CD4-positive, CD25-positive, alpha-beta regulatory T cell (primary cell): ENCODE data around the gene LYST. TPM values are rescaled to one million over a fixed set of nuclear protein-coding genes. Genes with fewer than 3 reads are reported as not detected.
A peak's percentile ranks its signal among the peaks of the same experiment; 100 is the strongest.
"Not testable (repeated sequence)": the region's sequence is repeated elsewhere in the genome, so short reads cannot be mapped to it uniquely, and the experiment has no call there.

Experiments
- ATAC-seq, 2 donors: fragments of 150-1000 bp; cut with Tn5 transposase; one replicate each; pipeline ENCODE4 v1.10.0; 2021; ENCODE audit warnings: low read depth in 2 of 2, moderate number of reproducible peaks in 2 of 2, moderate library complexity in 1 of 2
- DNase-seq, 3 donors: peaks; one replicate each; pipeline versions ENCODE4 v3.0.0 to v3.0.0-alpha.2; 2012 to 2022; ENCODE audit warnings: mixed read lengths in 1 of 3
- H3K27ac ChIP-seq: one replicate; pipeline ENCODE4 v1.7.0; 2013; ENCODE audit warnings: mild to moderate bottlenecking, low read length; ENCODE audit not compliant: insufficient read depth, poor library complexity, severe bottlenecking
- H3K27me3 ChIP-seq: one replicate; pipeline ENCODE4 v1.7.0; 2013; ENCODE audit warnings: low read length; ENCODE audit not compliant: control insufficient read depth, insufficient read depth
- H3K36me3 ChIP-seq: one replicate; pipeline ENCODE4 v1.7.0; 2013; ENCODE audit warnings: mild to moderate bottlenecking, low read length, moderate library complexity; ENCODE audit not compliant: control insufficient read depth, insufficient read depth
- H3K4me1 ChIP-seq: 2 replicates; pipeline ENCODE4 v1.7.0; 2013; ENCODE audit warnings: mild to moderate bottlenecking, low read length; ENCODE audit not compliant: insufficient read depth, control insufficient read depth, poor library complexity, severe bottlenecking
- H3K4me3 ChIP-seq: one replicate; pipeline ENCODE4 v1.7.0; 2013; ENCODE audit warnings: low read depth, mild to moderate bottlenecking, low read length, moderate library complexity
- H3K9me3 ChIP-seq, 2 experiments: 1 replicate in 1 of 2; 2 replicates in 1 of 2; pipeline ENCODE4 v1.7.0; 2013; ENCODE audit warnings: low read length in 2 of 2, mild to moderate bottlenecking in 1 of 2, moderate library complexity in 1 of 2; ENCODE audit not compliant: control insufficient read depth in 2 of 2
- H3K27ac Mint-ChIP-seq, 3 donors: one replicate each; pipeline ENCODE4 v1.8.0; 2020 to 2022; ENCODE audit warnings: mild to moderate bottlenecking in 3 of 3, mixed read lengths in 3 of 3, moderate library complexity in 2 of 3
- H3K27me3 Mint-ChIP-seq: one replicate; pipeline ENCODE4 v1.8.0; 2022; ENCODE audit warnings: mild to moderate bottlenecking, mixed read lengths
- H3K36me3 Mint-ChIP-seq: one replicate; pipeline ENCODE4 v1.8.0; 2020; ENCODE audit warnings: mixed read lengths
- H3K4me1 Mint-ChIP-seq, 4 donors: one replicate each; pipeline ENCODE4 v1.8.0; 2020 to 2022; ENCODE audit warnings: mixed read lengths in 4 of 4, mild to moderate bottlenecking in 1 of 4
- H3K4me3 Mint-ChIP-seq, 4 donors: one replicate each; pipeline ENCODE4 v1.8.0; 2020 to 2022; ENCODE audit warnings: mild to moderate bottlenecking in 4 of 4, mixed read lengths in 4 of 4, moderate library complexity in 3 of 4
- H3K9me3 Mint-ChIP-seq, 7 donors: one replicate each; pipeline ENCODE4 v1.8.0; 2020 to 2022; ENCODE audit warnings: mixed read lengths in 7 of 7, mild to moderate bottlenecking in 3 of 7, moderate library complexity in 2 of 7
- polyA plus RNA-seq, 4 donors: library from polyadenylated mRNA; unstranded; fragments of 300-500 nt; fragmentation: Illumina TruSeq; gene quantifications; one replicate each; pipeline ENCODE4 v1.2.3, GENCODE V29; 2021
- total RNA-seq: library from RNA; stranded (reverse); gene quantifications from one replicate; pipeline ENCODE4 v1.2.3, GENCODE V29; 2022

Gene LYST
- total and polyA plus RNA-seq, 5 donors from 2014 or later, result 8.1 to 32.5 (median 9.6) TPM

DNA sequence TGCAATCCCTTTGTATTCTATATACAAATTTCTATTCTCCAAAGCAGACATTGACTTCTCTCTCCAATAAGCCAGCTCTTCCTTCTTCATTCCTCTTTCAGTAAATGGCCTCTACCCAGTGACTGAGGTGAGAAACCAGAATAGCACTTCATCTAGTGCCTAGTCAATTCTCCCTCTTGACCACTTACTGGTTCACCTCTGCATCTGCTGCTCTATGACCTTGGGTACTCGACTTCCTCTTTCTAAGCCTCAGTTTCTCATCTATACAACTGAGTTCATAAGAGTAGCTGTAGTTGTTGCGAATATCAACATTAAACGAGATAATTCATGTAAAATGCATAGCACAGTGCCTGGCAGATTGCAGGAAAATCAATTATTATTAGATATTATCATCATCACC lies 12.4 kb downstream of the LYST start:
- no peak for DNase-seq
- H3K9me3 Mint-ChIP-seq, result peaks cover 0 to 2% (median 0%) of the 10 kb centered on the region in 7 donors
- H3K27ac Mint-ChIP-seq, result no peak overlapping the region
- Histone ChIP-seq H3K27me3 (no peaks in the 10 kb centered on the region), H3K9me3 (no peaks in the 10 kb centered on the region), H3K4me1 (no peaks in the 10 kb centered on the region), H3K4me3 (no peak overlapping the region), H3K36me3 (no peaks in the 10 kb centered on the region), H3K27ac (no peak overlapping the region)
- peaks cover 35 to 56% (median 41%) of the 10 kb centered on the region in 4 donors for H3K4me1 Mint-ChIP-seq
- H3K4me3 Mint-ChIP-seq, result no peak overlapping the region
- H3K27me3 Mint-ChIP-seq, result no peaks in the 10 kb centered on the region
- peaks cover 8% of the 10 kb centered on the region for H3K36me3 Mint-ChIP-seq
- no peak for ATAC-seq

DNA sequence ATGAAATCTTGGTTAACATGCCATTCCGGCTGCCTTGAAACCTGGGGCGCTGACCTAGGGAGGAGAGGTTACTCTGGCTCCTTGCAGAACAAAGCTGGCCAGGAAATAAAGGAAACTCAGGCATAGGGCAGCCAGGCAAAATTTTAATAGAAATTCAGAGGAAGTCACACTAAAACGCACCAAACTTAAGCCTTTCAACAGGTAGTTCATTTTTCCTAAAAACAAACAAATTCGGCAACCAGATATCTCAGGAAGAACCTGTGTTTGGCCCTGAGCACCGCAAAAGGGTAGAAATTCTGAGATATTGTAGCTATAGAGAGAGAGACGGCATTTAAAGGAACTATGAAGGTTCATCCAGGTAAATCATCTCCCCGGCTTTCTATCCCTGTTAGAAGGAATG lies 13.1 kb downstream of the LYST start:
- Histone ChIP-seq H3K36me3 (no peaks in the 10 kb centered on the region), H3K4me1 (no peaks in the 10 kb centered on the region), H3K27me3 (no peaks in the 10 kb centered on the region), H3K4me3 (no peak overlapping the region), H3K9me3 (no peaks in the 10 kb centered on the region), H3K27ac (no peak overlapping the region)
- Mint-ChIP-seq H3K9me3 (peaks cover 0 to 2% (median 0%) of the 10 kb centered on the region in 7 donors), H3K4me3 (no peak overlapping the region), H3K27ac (no peak overlapping the region), H3K36me3 (peaks cover 8% of the 10 kb centered on the region), H3K4me1 (peaks cover 36 to 63% (median 47%) of the 10 kb centered on the region in 4 donors), H3K27me3 (no peaks in the 10 kb centered on the region)
- DNase-seq, result no peak
- no peak for ATAC-seq

DNA sequence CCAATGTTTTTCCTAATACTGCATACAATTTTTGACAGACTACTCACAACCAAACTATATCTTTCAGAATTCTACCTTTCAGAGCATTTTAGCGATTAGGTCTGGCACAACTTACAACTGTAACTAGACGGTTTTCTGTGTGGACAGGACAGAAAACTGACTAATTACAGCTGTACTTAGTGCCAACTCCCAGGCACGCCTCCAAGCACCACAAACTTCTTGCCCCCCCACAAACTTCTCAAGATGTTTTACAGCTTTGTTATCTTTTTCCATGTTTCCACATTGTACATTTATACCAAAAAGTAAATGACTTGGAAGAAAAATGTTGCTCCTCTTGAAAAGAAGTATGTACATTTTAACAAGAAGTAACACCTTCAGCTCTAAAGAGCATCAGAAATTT lies 13.8 kb downstream of the LYST start:
- H3K36me3 ChIP-seq, result no peaks in the 10 kb centered on the region
- no peaks in the 10 kb centered on the region for H3K27me3 ChIP-seq
- peaks cover 5% of the 10 kb centered on the region for H3K4me1 ChIP-seq
- H3K4me3 Mint-ChIP-seq, result no peak overlapping the region
- peaks cover 8% of the 10 kb centered on the region for H3K36me3 Mint-ChIP-seq
- DNase-seq (no peak), ATAC-seq (no peak)
- peaks cover 0 to 2% (median 0%) of the 10 kb centered on the region in 7 donors for H3K9me3 Mint-ChIP-seq
- no peaks in the 10 kb centered on the region for H3K27me3 Mint-ChIP-seq
- no peak overlapping the region for H3K27ac ChIP-seq
- peaks cover 44 to 69% (median 54%) of the 10 kb centered on the region in 4 donors for H3K4me1 Mint-ChIP-seq
- no peak overlapping the region for H3K4me3 ChIP-seq
- H3K27ac Mint-ChIP-seq, result no peak overlapping the region
- H3K9me3 ChIP-seq, result no peaks in the 10 kb centered on the region

DNA sequence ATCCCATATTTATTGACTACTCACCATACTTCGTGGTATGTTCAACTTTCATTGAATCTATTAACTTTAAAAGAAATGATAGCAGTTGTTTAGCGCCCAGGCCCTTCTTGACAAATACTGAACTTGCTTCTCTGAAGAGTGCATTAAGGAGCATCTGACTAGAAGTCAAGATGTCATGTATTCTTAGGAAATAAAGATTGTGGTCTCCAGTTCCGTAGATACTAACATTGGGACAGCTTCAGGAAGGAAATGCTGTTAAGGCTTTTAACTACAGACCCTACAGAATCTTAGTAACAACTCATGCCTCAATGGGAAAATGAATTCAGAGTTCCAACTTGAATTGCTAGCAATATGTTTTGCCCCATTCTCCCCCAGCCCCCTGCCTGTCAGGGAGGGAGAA lies 14.8 kb downstream of the LYST start:
- peaks cover 8% of the 10 kb centered on the region for H3K4me1 ChIP-seq
- no peaks in the 10 kb centered on the region for H3K27me3 ChIP-seq
- no peaks in the 10 kb centered on the region for H3K36me3 ChIP-seq
- no peaks in the 10 kb centered on the region for H3K9me3 ChIP-seq
- peaks cover 0 to 4% (median 0%) of the 10 kb centered on the region in 7 donors for H3K9me3 Mint-ChIP-seq
- peaks cover 54 to 70% (median 60%) of the 10 kb centered on the region in 4 donors for H3K4me1 Mint-ChIP-seq
- ATAC-seq, result no peak
- no peak for DNase-seq
- H3K27me3 Mint-ChIP-seq, result no peaks in the 10 kb centered on the region
- no peak overlapping the region for H3K4me3 ChIP-seq
- no peak overlapping the region for H3K4me3 Mint-ChIP-seq
- H3K27ac ChIP-seq, result no peak overlapping the region
- no peak overlapping the region for H3K27ac Mint-ChIP-seq
- peaks cover 4% of the 10 kb centered on the region for H3K36me3 Mint-ChIP-seq

DNA sequence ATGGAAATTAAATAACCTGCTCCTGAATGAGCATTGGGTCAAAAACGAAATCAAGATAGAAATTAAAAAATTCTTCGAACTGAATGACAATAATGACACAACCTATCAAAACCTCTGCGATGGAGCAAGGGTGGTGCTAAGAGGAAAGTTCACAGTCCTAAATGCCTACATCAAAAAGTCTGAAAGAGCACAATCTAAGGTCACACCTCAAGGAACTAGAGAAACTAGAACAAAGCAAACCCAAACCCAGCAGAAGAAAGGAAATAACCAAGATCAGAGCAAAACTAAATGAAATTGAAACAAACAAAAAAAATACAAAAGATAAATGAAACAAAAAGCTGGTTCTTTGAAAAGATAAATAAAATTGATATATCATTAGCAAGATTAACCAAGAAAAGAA lies 18.5 kb downstream of the LYST start:
- Histone ChIP-seq H3K4me1 (peaks cover 11% of the 10 kb centered on the region), H3K27ac (peak overlapping the region; percentile 41), H3K4me3 (peak overlapping the region; percentile 50)
- not testable (repeated sequence) for H3K27me3 ChIP-seq, H3K9me3 ChIP-seq, H3K36me3 ChIP-seq, H3K27me3 Mint-ChIP-seq, H3K9me3 Mint-ChIP-seq, ATAC-seq
- Mint-ChIP-seq H3K4me3 (peak overlapping the region; percentile 44 to 81 (median 60)), H3K4me1 (peaks cover 47 to 71% (median 56%) of the 10 kb centered on the region in 4 donors), H3K27ac (peak overlapping the region; percentile 32 to 90 (median 66)), H3K36me3 (peaks cover 11% of the 10 kb centered on the region)
- DNase-seq, result peak in 2 of 3 donors; percentile 40 to 59

DNA sequence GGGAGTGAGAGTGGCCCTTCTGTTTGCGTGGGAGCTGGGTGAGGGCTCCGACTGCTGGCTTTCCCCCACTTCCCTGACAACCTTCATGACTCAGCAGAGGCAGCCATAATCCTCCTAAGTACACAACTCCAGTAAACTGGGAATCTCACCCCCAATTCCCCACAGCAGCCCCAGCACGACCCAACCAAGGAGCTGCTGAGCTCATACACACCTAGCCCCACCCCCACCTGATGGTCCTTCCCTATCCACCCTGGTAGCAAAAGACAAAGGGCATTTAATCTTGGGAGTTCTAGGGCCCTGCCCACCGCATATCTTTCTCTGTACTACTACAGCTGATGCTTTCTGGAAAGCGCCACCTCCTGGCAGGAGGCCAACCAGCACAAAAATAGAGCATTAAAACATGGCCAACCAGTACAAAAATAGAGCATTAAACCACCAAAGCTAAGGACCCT lies 21.0 kb downstream of the LYST start:
- not testable (repeated sequence) for H3K36me3 Mint-ChIP-seq, H3K27me3 ChIP-seq, H3K36me3 ChIP-seq, H3K4me3 ChIP-seq, ATAC-seq, H3K27ac ChIP-seq, H3K9me3 ChIP-seq, H3K4me3 Mint-ChIP-seq, H3K27me3 Mint-ChIP-seq, H3K9me3 Mint-ChIP-seq, DNase-seq
- H3K4me1 ChIP-seq, result peaks cover 11% of the 10 kb centered on the region
- Mint-ChIP-seq H3K27ac (peak overlapping the region in 2 of 3 donors; percentile 70 to 72), H3K4me1 (peaks cover 48 to 78% (median 60%) of the 10 kb centered on the region in 4 donors)

DNA sequence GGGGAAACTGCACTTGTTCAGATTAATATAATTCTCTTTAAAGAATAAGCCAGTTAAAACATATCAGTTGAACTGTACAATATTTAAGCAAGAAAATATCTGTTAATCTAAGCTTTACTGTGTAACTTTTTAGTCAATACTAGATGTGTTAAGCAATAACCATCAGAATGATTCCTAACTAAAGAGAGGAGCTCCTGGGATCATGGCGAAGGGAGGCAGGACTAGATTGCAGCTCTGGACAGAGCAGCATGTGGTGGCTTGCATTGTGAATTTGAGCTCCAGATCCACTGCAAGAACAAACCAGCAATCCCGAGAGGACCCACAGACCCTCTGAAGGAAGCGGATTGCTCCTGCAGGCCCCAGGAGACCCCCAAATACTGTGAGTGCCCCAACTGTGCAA lies 21.9 kb downstream of the LYST start:
- H3K4me3 Mint-ChIP-seq, result no peak overlapping the region
- H3K27ac ChIP-seq, result no peak overlapping the region
- no peaks in the 10 kb centered on the region for H3K9me3 ChIP-seq
- H3K27me3 Mint-ChIP-seq, result no peaks in the 10 kb centered on the region
- peaks cover 11% of the 10 kb centered on the region for H3K4me1 ChIP-seq
- H3K27ac Mint-ChIP-seq, result no peak overlapping the region
- H3K4me3 ChIP-seq, result no peak overlapping the region
- H3K4me1 Mint-ChIP-seq, result peaks cover 39 to 76% (median 58%) of the 10 kb centered on the region in 4 donors
- ATAC-seq, result no peak
- H3K36me3 ChIP-seq, result no peaks in the 10 kb centered on the region
- H3K27me3 ChIP-seq, result no peaks in the 10 kb centered on the region
- peaks cover 0 to 6% (median 0%) of the 10 kb centered on the region in 7 donors for H3K9me3 Mint-ChIP-seq
- DNase-seq, result no peak
- H3K36me3 Mint-ChIP-seq, result peaks cover 6% of the 10 kb centered on the region

DNA sequence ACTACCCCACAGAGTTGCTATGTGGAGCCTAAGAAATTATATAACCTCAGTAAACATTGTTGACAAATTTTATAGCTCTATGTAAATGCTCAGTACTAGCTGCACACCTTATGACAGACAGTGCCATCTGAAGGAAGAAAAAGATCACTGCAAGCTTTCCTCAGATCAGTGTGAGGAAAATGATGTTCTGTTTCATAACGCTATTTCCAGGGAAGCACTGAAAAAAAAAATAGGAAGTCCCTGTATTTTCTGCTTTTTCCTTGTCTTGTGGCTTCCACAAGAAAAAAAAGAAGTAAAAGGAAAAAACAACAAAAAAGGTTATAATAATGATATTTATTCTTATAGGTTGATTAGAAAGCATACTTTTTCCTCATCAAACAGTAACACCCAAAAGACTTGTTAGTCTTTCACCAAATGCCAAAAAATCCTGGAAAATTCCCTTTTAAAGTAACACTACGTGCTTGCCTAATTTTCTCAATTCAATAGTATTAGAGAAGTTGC lies 23.2 kb downstream of the LYST start:
- Mint-ChIP-seq H3K9me3 (peaks cover 0 to 6% (median 0%) of the 10 kb centered on the region in 7 donors), H3K27me3 (no peaks in the 10 kb centered on the region), H3K27ac (peak overlapping the region in 1 of 3 donors; percentile 29), H3K4me1 (peaks cover 32 to 69% (median 52%) of the 10 kb centered on the region in 4 donors), H3K4me3 (no peak overlapping the region), H3K36me3 (peaks cover 6% of the 10 kb centered on the region)
- Histone ChIP-seq H3K27me3 (no peaks in the 10 kb centered on the region), H3K36me3 (no peaks in the 10 kb centered on the region), H3K9me3 (no peaks in the 10 kb centered on the region), H3K27ac (no peak overlapping the region), H3K4me3 (no peak overlapping the region), H3K4me1 (peaks cover 11% of the 10 kb centered on the region)
- peak in 1 of 2 donors; percentile 50 for ATAC-seq
- peak in 2 of 3 donors; percentile 28 to 33 for DNase-seq
